Endothelial cell (in vitro differentiated cells): Measurements from ENCODE around the gene C14orf93. TPM values are rescaled to one million over a fixed set of nuclear protein-coding genes. Genes with fewer than 3 reads are reported as not detected.

Source experiments
- DNase-seq: peaks from one replicate; pipeline ENCODE4 v3.0.0; 2021; ENCODE audit warnings: low spot score
- H3K27ac Mint-ChIP-seq: one replicate; pipeline ENCODE4 v1.8.0; 2021; ENCODE audit warnings: mixed read lengths, inconsistent platforms; ENCODE audit not compliant: unreplicated experiment
- H3K27me3 Mint-ChIP-seq: one replicate; pipeline ENCODE4 v1.8.0; 2021; ENCODE audit warnings: mild to moderate bottlenecking, moderate library complexity, mixed read lengths, inconsistent platforms; ENCODE audit not compliant: unreplicated experiment
- H3K36me3 Mint-ChIP-seq: one replicate; pipeline ENCODE4 v1.8.0; 2021; ENCODE audit warnings: mild to moderate bottlenecking, low read depth, mixed read lengths, inconsistent platforms; ENCODE audit not compliant: unreplicated experiment
- H3K4me1 Mint-ChIP-seq: one replicate; pipeline ENCODE4 v1.8.0; 2021; ENCODE audit warnings: mild to moderate bottlenecking, mixed read lengths, inconsistent platforms; ENCODE audit not compliant: unreplicated experiment
- H3K4me3 Mint-ChIP-seq: one replicate; pipeline ENCODE4 v1.8.0; 2021; ENCODE audit warnings: mild to moderate bottlenecking, mixed read lengths, inconsistent platforms; ENCODE audit not compliant: unreplicated experiment
- H3K9me3 Mint-ChIP-seq: one replicate; pipeline ENCODE4 v1.8.0; 2021; ENCODE audit warnings: mixed read lengths, inconsistent platforms; ENCODE audit not compliant: unreplicated experiment
- total RNA-seq: library from RNA; stranded (reverse); fragmentation: NEBNext Ultra II Directional; extraction: Animal tissue kit (Norgen Biotek cat#: 25700); gene quantifications from one replicate; pipeline ENCODE4 v1.2.1, GENCODE V29; 2021; ENCODE audit not compliant: unreplicated experiment
- TF ChIP-seq, protein P1 (sequence below): fragments of 200-600 bp; sonication (generic); IDR thresholded peaks from one replicate; pipeline ENCODE4 v1.5.0; 2021; ENCODE audit warnings: antibody characterized with exemption; ENCODE audit not compliant: unreplicated experiment

Gene C14orf93
- total RNA-seq, 1 donor from 2014 or later = 9.0 TPM

- peaks cover 42% of the 10 kb centered on the region for H3K4me1 Mint-ChIP-seq
- H3K27me3 Mint-ChIP-seq = peaks cover 15% of the 10 kb centered on the region
- peak overlapping the region; percentile 92 for H3K27ac Mint-ChIP-seq
- TF ChIP-seq, protein P1, sequence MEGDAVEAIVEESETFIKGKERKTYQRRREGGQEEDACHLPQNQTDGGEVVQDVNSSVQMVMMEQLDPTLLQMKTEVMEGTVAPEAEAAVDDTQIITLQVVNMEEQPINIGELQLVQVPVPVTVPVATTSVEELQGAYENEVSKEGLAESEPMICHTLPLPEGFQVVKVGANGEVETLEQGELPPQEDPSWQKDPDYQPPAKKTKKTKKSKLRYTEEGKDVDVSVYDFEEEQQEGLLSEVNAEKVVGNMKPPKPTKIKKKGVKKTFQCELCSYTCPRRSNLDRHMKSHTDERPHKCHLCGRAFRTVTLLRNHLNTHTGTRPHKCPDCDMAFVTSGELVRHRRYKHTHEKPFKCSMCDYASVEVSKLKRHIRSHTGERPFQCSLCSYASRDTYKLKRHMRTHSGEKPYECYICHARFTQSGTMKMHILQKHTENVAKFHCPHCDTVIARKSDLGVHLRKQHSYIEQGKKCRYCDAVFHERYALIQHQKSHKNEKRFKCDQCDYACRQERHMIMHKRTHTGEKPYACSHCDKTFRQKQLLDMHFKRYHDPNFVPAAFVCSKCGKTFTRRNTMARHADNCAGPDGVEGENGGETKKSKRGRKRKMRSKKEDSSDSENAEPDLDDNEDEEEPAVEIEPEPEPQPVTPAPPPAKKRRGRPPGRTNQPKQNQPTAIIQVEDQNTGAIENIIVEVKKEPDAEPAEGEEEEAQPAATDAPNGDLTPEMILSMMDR = no peak
- no peak for DNase-seq
- peaks cover 19% of the 10 kb centered on the region for H3K36me3 Mint-ChIP-seq
- H3K9me3 Mint-ChIP-seq = no peaks in the 10 kb centered on the region
- H3K4me3 Mint-ChIP-seq = peak overlapping the region; percentile 63
Observed at GRCh38 chr14:23047751-23048693, 38.1 kb upstream of the C14orf93 start.

DNA sequence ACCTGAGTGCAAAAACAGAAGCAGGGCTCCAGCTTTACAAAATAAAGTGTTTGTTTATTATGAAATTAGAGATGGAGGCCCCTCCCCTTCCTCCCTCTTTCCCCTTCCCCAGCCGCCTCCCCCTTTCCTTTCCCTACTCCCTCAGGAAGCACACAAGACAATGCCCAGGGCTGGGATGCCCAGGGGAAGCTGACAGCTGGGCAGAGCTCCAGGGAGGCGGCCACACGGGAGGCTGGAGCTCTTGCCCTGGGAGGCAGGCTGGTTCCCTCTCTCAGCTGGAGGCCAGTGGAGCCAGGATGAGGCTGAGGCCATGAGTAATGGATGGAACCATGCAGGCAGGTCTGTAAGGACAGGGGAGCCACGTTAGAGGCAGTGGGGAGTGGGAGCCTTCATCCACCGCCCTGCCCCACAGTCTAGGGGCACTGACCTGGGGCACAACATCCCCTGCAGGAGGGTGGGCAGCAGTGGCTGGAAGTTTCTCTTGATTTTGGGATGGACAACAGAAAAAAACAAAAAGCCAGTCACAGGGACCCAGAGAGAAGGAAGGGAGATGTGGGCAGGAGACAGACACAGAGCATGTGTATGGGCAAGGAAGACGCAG is 37.2 kb upstream of the C14orf93 start:
- peak overlapping the region; percentile 63 for H3K4me3 Mint-ChIP-seq
- H3K27ac Mint-ChIP-seq = peak overlapping the region; percentile 92
- no peak for DNase-seq
- H3K4me1 Mint-ChIP-seq = peaks cover 42% of the 10 kb centered on the region
- H3K36me3 Mint-ChIP-seq = peaks cover 17% of the 10 kb centered on the region
- no peaks in the 10 kb centered on the region for H3K9me3 Mint-ChIP-seq
- H3K27me3 Mint-ChIP-seq = peaks cover 15% of the 10 kb centered on the region
- TF ChIP-seq, protein P1 = no peak

DNA sequence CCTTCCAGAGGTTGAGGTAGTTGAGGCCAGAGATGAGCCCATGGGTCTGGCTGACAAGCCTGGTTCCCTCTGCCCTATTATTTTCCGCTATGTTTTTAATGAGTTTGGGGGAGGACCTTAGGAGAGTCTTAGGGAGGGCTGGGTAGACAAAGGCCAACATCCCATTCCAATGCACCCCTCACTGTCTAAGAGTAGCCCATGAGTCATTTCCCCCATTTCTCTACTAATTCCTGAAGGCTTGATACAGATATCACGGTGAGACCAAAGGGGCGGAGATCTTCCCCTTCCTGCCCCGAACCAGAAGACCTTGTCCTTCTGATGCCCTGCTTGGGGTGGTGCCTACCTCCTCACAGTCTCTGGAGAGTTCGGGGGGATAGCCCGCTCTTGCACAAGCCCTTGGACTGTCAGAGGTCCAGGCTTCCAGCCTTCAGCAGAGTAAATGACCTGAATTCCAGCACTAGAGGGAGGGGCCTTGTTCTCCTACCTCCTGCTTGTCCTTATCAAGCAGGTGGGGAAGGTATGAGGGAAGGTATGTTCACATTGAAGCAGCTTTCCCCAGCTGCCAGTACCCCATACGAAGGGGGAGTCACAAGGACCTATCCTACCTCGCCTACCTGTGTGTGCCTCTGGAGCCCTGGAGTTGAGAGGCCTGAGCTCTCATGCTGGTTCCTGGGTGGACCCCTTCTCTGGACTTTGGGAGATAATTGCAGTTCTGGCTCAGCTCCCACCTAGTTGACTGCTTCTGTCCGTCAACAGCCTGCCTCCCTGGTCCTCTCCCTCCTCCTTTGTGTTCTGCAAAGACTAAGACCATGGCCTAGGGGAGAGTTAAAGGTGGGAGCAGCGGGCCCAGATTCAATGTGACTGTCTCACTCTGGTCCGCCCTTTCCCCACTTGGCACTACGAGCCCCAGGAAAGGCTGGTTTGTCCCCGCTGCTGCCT is 35.7 kb upstream of the C14orf93 start:
- no peak overlapping the region for H3K27ac Mint-ChIP-seq
- H3K27me3 Mint-ChIP-seq = peaks cover 15% of the 10 kb centered on the region
- H3K4me3 Mint-ChIP-seq = no peak overlapping the region
- DNase-seq = no peak
- TF ChIP-seq, protein P1 = no peak
- H3K4me1 Mint-ChIP-seq = peaks cover 42% of the 10 kb centered on the region
- H3K36me3 Mint-ChIP-seq = peaks cover 17% of the 10 kb centered on the region
- H3K9me3 Mint-ChIP-seq = no peaks in the 10 kb centered on the region

DNA sequence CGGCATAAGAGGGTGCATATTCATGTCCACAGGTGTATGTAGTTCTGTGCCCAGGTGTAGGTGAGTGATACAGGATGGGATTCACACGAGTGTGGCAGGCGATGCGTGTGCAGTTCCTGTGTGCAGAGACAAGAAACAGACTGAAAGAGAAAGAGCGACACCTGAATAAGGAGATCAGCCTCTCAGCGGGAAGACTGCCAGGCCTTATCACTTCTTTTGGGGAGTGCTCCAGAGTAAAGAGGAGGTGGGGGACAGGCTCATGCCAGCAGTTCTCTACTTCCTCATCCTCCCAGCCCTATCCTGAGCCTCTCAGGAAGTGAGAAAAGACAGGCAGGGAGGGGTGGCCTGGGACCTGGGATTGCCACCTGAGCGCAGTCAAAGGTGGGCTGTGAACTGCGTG is 34.9 kb upstream of the C14orf93 start:
- peak overlapping the region; percentile 82 for H3K4me3 Mint-ChIP-seq
- TF ChIP-seq, protein P1 = no peak
- H3K36me3 Mint-ChIP-seq = peaks cover 10% of the 10 kb centered on the region
- peaks cover 15% of the 10 kb centered on the region for H3K27me3 Mint-ChIP-seq
- no peak for DNase-seq
- peak overlapping the region; percentile 64 for H3K27ac Mint-ChIP-seq
- H3K4me1 Mint-ChIP-seq = peaks cover 42% of the 10 kb centered on the region
- no peaks in the 10 kb centered on the region for H3K9me3 Mint-ChIP-seq
